Adipocyte (in vitro differentiated cells): ENCODE measurements around the gene AMDHD1.
A peak's percentile ranks its signal among the peaks of the same experiment; 100 is the strongest.

Source experiments
- DNase-seq: peaks from one replicate; pipeline ENCODE4 v3.0.0-alpha.2; 2015; ENCODE audit warnings: low read depth
- H3K27me3 ChIP-seq: replicated peaks from 2 replicates; pipeline ENCODE4 v1.7.0; 2013; ENCODE audit warnings: mild to moderate bottlenecking, low read length, moderate library complexity; ENCODE audit not compliant: control insufficient read depth, insufficient read depth
- H3K36me3 ChIP-seq: 2 replicates; pipeline ENCODE4 v1.7.0; 2013; ENCODE audit warnings: low read length, mild to moderate bottlenecking, moderate library complexity; ENCODE audit not compliant: control insufficient read depth, insufficient read depth, severe bottlenecking
- H3K4me1 ChIP-seq: 2 replicates; pipeline ENCODE4 v1.7.0; 2013; ENCODE audit warnings: mild to moderate bottlenecking, low read length, moderate library complexity; ENCODE audit not compliant: control insufficient read depth, insufficient read depth
- H3K4me3 ChIP-seq: 2 replicates; pipeline ENCODE4 v1.7.0; 2013; ENCODE audit warnings: mild to moderate bottlenecking, low read length, moderate library complexity
- H3K9ac ChIP-seq: 2 replicates; pipeline ENCODE4 v1.7.0; 2013; ENCODE audit warnings: mild to moderate bottlenecking, low read length, moderate library complexity
- H3K9me3 ChIP-seq: 2 replicates; pipeline ENCODE4 v1.7.0; 2013; ENCODE audit warnings: mild to moderate bottlenecking, low read length, moderate library complexity; ENCODE audit not compliant: control insufficient read depth

AMDHD1 gene

DNA sequence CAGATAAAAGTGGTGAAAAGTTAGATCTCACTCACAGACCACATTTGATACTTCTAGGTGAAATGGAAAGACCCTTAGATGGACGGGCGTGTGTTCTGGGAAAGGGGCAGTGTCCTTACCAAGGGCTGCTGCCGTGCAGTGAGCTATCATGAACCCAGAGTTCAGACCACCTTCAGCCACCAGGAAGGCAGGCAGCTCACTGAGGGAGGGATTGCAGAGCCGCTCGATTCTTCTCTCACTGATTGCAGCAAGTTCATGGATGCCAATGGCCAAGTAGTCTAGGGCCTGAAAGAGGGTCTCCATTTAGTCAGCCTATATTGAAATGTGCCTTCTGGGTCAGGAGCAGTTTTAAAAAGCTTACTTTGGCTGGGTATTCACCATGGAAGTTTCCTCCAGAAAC lies 37.3 kb downstream of the AMDHD1 start:
- no peaks in the 10 kb centered on the region for H3K27me3 ChIP-seq
- no peak for DNase-seq

DNA sequence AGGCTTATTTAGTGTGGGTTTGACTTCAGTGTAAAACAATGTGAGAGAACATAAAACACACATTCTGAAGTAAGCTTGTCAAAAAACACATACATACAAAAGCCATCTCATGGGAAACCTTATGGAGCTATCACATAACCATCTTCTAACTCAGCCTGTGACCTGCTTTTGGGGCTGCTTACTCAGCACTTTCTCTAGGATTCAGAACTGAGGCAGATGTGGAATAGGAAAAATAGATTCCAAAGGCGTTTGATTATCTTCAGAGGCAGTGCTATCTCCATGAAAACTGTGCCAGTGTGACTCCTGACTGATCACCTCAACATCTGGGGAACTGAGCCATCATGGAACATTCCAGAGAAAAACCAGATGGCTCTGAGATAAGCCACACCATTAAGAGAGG lies 39.5 kb downstream of the AMDHD1 start:
- Histone ChIP-seq H3K4me3 (no peak overlapping the region), H3K9ac (no peak overlapping the region), H3K36me3 (no peaks in the 10 kb centered on the region), H3K9me3 (no peaks in the 10 kb centered on the region), H3K4me1 (no peaks in the 10 kb centered on the region), H3K27me3 (no peaks in the 10 kb centered on the region)
- no peak for DNase-seq

More for the DNA sequence above, 37.3 kb downstream of the AMDHD1 start:
- Histone ChIP-seq H3K36me3 (no peaks in the 10 kb centered on the region), H3K9me3 (no peaks in the 10 kb centered on the region), H3K4me1 (no peaks in the 10 kb centered on the region), H3K9ac (no peak overlapping the region), H3K4me3 (no peak overlapping the region)

DNA sequence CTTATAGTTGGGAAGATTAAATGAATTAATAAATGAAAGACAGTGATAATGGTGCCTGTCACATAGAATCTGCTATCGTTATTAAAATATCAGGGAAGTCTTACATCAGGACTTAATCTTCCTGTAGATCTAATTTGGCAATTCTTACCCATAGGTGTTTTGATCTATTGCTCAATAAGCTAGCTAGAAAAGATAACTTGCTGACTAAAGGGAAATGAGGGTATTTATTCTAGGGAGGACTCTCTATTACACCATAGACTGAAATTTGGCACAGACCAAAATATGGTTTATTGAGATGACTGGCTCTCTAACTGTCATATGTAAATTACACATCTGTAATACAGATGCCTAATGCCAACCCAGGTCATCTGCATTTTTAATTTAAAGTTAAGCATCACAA lies 41.6 kb downstream of the AMDHD1 start:
- H3K27me3 ChIP-seq: peaks cover 8% of the 10 kb centered on the region
- H3K9me3 ChIP-seq: no peaks in the 10 kb centered on the region
- H3K36me3 ChIP-seq: no peaks in the 10 kb centered on the region
- H3K9ac ChIP-seq: no peak overlapping the region
- H3K4me1 ChIP-seq: no peaks in the 10 kb centered on the region
- no peak overlapping the region for H3K4me3 ChIP-seq
- DNase-seq: no peak

DNA sequence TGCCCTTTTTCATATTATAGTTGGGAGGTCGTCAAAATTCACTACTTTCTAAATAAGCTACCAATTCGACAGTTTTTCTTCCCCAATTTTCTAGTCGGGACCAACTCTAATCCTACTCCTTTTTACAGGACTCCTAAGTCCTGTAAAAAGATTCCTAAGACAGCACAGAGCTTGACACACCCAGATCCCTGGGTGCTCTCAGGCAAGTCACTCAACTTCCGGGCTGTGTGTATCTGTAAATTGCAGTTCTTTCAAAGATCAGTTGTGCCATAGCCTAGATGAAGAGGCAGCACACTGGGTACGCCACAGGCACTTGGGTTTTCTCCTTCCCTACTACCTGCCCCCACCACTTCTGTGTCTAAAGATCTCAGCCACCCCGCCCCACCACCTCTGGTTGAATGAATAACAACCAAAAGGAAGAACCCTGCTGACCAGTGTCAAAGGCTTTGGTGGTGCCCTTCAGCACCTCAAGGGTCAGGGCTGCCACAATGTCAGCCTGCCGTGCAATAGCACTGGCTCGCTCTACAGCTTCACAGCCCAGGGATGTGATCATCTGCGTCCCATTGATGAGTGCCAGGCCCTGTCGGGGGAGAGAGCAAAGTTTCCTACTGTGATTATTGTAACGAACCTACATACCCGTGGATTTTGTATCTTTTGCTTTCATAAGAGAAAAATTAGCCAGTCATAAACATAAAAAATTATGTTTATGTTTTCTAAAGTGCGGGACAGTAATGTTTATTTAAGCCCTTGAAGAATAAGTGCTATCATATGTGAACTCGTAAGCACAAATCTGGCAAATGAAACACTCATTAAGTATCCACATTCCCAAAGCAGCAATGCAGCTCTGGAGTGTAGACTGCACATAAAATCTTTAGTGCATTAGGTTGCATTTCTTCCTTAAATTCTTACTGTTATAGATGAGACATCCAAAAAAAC lies 43.8 kb downstream of the AMDHD1 start:
- H3K36me3 ChIP-seq: no peaks in the 10 kb centered on the region
- H3K4me1 ChIP-seq: no peaks in the 10 kb centered on the region
- H3K9ac ChIP-seq: no peak overlapping the region
- peaks cover 17% of the 10 kb centered on the region for H3K27me3 ChIP-seq
- DNase-seq: no peak
- H3K4me3 ChIP-seq: no peak overlapping the region
- H3K9me3 ChIP-seq: no peaks in the 10 kb centered on the region

DNA sequence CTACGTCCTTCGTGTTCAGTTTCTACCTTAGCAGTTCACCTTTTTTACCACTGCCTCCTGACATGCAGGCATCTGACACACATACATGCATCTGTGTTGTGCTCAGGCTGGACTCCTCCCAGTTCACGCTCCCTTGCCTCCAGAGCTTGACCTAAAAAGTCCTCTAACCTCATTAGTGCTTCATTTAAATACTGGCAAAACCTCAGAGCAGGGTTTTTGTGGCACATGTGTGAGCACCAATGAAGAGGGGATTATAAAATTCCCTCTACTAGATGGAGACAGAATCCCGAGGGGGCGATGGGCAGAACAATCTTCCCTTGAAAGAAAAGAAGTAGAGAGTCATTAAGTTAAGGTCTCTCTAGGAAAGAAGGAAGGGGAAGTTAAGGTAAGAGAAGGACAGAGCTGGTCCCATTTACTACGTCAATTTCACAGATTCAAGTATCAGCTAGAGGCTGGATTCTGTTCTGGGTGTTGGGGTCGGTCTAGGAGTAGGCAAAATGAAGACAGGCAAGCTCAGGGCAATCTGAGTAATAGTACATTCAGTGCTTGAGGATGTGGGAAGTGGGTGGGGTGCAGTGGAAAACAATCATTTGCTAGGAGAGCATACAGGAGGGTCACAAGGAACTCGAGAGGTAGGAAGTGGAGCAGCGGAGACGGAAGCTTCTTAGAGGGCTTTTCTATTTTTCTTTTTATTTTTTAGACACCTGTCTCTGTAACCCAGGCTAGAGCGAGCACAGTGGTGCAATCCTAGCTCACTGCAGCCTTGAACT lies 45.6 kb downstream of the AMDHD1 start:
- Histone ChIP-seq H3K27me3 (peaks cover 21% of the 10 kb centered on the region), H3K4me3 (no peak overlapping the region), H3K4me1 (no peaks in the 10 kb centered on the region), H3K36me3 (no peaks in the 10 kb centered on the region), H3K9me3 (no peaks in the 10 kb centered on the region), H3K9ac (no peak overlapping the region)
- no peak for DNase-seq

DNA sequence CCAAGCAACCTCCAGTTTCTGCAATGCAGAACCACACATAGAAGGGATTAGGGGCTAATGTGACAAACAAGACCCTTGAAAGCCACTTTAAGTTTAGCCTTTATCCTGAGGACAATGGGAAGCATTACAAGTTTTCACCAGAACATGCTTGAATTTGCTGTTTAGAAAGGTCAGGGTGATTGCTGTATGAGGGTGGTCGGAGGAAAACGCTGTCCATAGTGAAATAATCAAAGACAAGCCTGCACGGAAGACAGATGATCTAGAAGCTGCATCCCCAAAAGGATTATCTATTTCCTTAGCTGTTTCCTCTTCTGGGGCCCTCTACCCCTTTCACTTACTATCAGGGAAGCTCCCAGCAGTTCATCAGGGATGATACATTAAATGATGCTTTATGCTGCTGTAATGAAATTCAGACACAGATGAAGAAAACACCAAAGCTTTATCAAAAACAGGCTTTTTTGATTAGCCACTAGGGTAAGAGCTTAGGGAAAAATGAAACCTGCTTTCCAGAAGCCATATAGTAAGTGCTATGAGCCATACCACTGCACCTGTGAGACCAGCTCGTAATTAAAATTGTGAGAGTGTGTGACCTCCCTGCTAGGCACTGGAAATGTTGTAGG lies 46.5 kb downstream of the AMDHD1 start:
- Histone ChIP-seq H3K36me3 (no peaks in the 10 kb centered on the region), H3K4me1 (no peaks in the 10 kb centered on the region), H3K27me3 (peaks cover 21% of the 10 kb centered on the region), H3K9me3 (no peaks in the 10 kb centered on the region), H3K4me3 (no peak overlapping the region), H3K9ac (no peak overlapping the region)
- no peak for DNase-seq

DNA sequence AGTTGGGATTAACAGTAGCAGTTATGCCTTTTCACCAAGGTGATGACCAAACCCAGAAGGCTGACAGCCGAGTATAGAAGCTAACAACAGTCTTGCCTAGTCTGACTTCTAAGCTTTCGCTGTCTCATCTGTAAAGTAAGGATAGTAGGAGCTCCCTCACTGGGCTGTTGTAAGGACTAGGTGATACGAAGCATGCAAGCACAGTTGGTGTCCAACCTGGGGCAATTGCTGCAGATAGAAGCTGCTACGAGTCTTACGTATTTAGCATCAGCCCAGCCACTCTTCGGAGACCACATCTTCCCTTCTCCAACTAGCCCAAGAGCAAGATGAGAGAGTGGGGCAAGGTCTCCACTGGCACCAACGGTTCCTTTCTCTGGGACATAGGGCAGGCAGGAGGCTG lies 47.0 kb downstream of the AMDHD1 start:
- Histone ChIP-seq H3K9me3 (no peaks in the 10 kb centered on the region), H3K4me3 (no peak overlapping the region), H3K9ac (no peak overlapping the region), H3K27me3 (peaks cover 21% of the 10 kb centered on the region), H3K4me1 (no peaks in the 10 kb centered on the region), H3K36me3 (no peaks in the 10 kb centered on the region)
- DNase-seq: no peak

DNA sequence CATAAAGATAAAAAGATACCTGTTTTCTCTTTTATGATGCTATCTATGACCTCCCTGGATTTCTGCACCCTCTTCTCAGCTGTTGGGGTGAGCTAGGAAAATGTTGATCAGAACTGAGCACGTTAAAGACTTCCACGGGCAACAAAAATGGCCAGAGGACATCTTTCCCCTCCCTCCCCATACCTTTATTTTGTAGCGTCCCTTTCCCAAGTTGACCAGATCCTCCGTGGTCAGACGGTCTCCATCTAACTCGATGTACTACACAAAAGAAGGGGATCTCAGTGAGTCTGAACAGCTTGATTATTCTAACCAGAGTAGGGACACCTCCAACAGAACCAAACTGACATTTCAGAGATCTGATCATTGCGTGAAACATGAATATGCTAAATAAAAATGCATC lies 50.8 kb downstream of the AMDHD1 start:
- Histone ChIP-seq H3K9ac (no peak overlapping the region), H3K36me3 (no peaks in the 10 kb centered on the region), H3K4me3 (no peak overlapping the region), H3K27me3 (peaks cover 15% of the 10 kb centered on the region), H3K9me3 (no peaks in the 10 kb centered on the region), H3K4me1 (peaks cover 30% of the 10 kb centered on the region)
- no peak for DNase-seq

DNA sequence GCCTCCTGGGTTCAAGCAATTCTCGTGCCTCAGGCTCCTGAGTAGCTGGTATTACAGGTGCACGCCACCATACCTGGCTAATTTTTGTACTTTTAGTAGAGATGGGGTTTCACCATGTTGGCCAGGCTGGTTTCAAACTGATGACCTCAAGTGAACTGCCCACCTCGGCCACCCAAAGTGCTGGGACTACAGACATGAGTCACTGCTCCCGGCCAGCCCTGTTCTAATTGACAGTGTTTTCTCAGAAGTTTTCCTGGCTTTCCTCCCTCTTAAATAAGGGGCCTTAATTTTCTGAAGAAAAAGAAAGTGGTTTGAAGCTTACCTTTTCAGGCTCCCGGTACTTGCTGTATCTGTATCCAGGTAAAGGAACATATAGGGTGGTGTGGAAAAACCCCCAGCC lies 51.3 kb downstream of the AMDHD1 start:
- no peak for DNase-seq
- Histone ChIP-seq H3K9me3 (no peaks in the 10 kb centered on the region), H3K4me3 (no peak overlapping the region)

DNA sequence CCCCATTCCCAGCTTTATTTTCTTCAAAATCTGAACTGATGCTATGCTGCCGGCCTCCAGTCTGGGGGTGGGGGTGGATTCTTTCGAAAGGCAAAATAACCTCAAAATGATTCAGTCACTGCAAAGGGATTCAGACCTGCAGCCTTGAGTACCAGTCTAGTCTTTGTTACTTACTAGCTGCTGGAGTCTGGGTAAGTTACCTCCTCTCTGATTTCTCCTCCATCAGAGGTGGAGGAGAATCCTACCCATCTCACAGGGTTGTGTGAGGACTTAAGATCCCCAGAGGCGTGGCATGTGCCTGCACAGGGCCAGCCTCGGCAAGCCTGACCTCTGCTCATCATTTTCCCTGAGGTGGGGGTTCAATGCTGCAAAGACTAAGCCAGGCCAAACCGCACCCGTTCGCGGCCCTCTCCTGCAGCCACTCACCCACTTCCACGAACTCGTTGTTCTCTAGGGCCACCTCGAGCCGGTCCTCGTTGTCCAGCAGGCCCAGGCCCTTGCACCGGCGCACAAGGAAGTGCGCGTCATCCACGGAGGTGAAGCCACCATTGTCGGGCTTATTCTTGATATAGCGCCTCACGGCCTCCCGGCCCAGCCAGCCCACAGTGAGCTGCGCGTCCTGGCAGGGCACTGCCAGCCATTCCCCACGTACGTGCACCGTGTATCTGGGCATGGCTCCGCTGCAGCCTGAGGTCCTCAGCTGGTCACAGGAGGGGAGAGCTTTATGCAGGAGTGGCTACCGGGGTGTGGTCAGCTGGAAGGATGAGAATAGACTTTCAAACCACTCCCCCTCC lies 52.3 kb downstream of the AMDHD1 start:
- Histone ChIP-seq H3K4me1 (peaks cover 30% of the 10 kb centered on the region), H3K4me3 (peak overlapping the region; percentile 53), H3K36me3 (no peaks in the 10 kb centered on the region), H3K27me3 (peaks cover 6% of the 10 kb centered on the region), H3K9ac (no peak overlapping the region), H3K9me3 (no peaks in the 10 kb centered on the region)
- DNase-seq: no peak

More for the DNA sequence above, 51.3 kb downstream of the AMDHD1 start:
- Histone ChIP-seq H3K27me3 (peaks cover 15% of the 10 kb centered on the region), H3K36me3 (no peaks in the 10 kb centered on the region), H3K9ac (no peak overlapping the region), H3K4me1 (peaks cover 30% of the 10 kb centered on the region)
